Measurements from ENCODE around the gene NFKBIB. TPM values are rescaled to one million over a fixed set of nuclear protein-coding genes. Genes with fewer than 3 reads are reported as not detected.
A peak's percentile ranks its signal among the peaks of the same experiment; 100 is the strongest.

Gene NFKBIB
- total RNA-seq, 1 experiment from 2014 or later, result 33.8 TPM

- no peak for DNase-seq
- Mint-ChIP-seq H3K27ac (peak overlapping the region in 1 of 3 experiments; percentile 89; a peak in 2 of 7 replicates), H3K27me3 (ENCODE audit: low read depth) (peaks cover 15% of the 10 kb centered on the region), H3K4me3 (peak overlapping the region; percentile 81 to 86), H3K4me1 (peaks cover 15 to 18% of the 10 kb centered on the region in 2 experiments), H3K36me3 (ENCODE audit: insufficient read depth in 1 of 3, low read depth in 3 of 3) (peaks cover 0 to 5% (median 2%) of the 10 kb centered on the region in 3 experiments; a peak in 3 of 7 replicates), H3K9me3 (peaks cover 0 to 3% of the 10 kb centered on the region in 2 experiments; a peak in 1 of 5 replicates)
- Histone ChIP-seq H4K91ac (ENCODE audit: insufficient read length, low read depth, low read length) (no peak overlapping the region), H3K79me2 (ENCODE audit: insufficient read depth, low read length) (no peaks in the 10 kb centered on the region), H3K4ac (ENCODE audit: low read depth, low read length) (no peak overlapping the region), H3K23me2 (ENCODE audit: insufficient read length, low read depth, low read length, poor library complexity, severe bottlenecking) (no peaks in the 10 kb centered on the region), H3K4me1 (ENCODE audit: insufficient read depth, low read length) (peaks cover 2% of the 10 kb centered on the region; the same call in 1 of the 2 replicates), H2BK20ac (ENCODE audit: low read depth, low read length, poor library complexity, severe bottlenecking) (no peak overlapping the region), H3T11ph (ENCODE audit: low read length) (no peak overlapping the region), H2BK12ac (ENCODE audit: insufficient read length, low read depth, low read length) (no peak overlapping the region), H3K18ac (ENCODE audit: insufficient read length, low read depth, low read length) (no peak overlapping the region), H3K9me3 (ENCODE audit: control insufficient read depth, low read depth, low read length) (no peaks in the 10 kb centered on the region), H3K27me3 (ENCODE audit: insufficient read depth, low read length) (no peaks in the 10 kb centered on the region), H3K9ac (ENCODE audit: extremely low read depth, insufficient read length, low read length) (no peak overlapping the region), H2BK5ac (ENCODE audit: insufficient read length, low read length) (no peak overlapping the region), H4K20me1 (ENCODE audit: control insufficient read depth, insufficient read depth, insufficient read length) (no peaks in the 10 kb centered on the region), H3K4me2 (ENCODE audit: insufficient read depth, insufficient read length, low read length) (peak overlapping the region; percentile 68), H2BK15ac (ENCODE audit: low read depth, low read length) (no peak overlapping the region), H2AFZ (ENCODE audit: low read length) (no peak overlapping the region), H2AK5ac (ENCODE audit: insufficient read length, low read length) (no peak overlapping the region), H4K8ac (replicated peaks; ENCODE audit: insufficient read length, low read depth, low read length) (no peak overlapping the region), H3K14ac (ENCODE audit: insufficient read depth, low read length) (no peak overlapping the region), H3K79me1 (ENCODE audit: insufficient read depth, low read depth, low read length, poor library complexity, severe bottlenecking) (no peaks in the 10 kb centered on the region), H3K23ac (ENCODE audit: insufficient read length, low read depth, low read length) (no peak overlapping the region), H3K27ac (ENCODE audit: insufficient read length, low read depth, low read length) (no peak overlapping the region), H4K5ac (ENCODE audit: insufficient read length, low read depth, low read length) (no peak overlapping the region), H3K56ac (ENCODE audit: insufficient read length, low read depth, low read length) (no peak overlapping the region), H2BK120ac (ENCODE audit: low read depth, low read length, poor library complexity, severe bottlenecking) (no peak overlapping the region)
- no CpG with 5 or more reads among the region's 25 CpGs for WGBS (ENCODE audit: extremely low coverage, insufficient read length, low lambda C conversion rate)
- TF ChIP-seq CTCF (conservative IDR thresholded peaks at IDR 0.05), result no peak
Observed at GRCh38 chr19:38898788-38899446, 852 bp upstream of the NFKBIB start.
